RPMI8226 (cell line): ENCODE data around the gene IFI44L.

Source experiments
- DNase-seq: peaks from one replicate; pipeline ENCODE4 v3.0.0-alpha.2; 2015

Gene IFI44L

DNA sequence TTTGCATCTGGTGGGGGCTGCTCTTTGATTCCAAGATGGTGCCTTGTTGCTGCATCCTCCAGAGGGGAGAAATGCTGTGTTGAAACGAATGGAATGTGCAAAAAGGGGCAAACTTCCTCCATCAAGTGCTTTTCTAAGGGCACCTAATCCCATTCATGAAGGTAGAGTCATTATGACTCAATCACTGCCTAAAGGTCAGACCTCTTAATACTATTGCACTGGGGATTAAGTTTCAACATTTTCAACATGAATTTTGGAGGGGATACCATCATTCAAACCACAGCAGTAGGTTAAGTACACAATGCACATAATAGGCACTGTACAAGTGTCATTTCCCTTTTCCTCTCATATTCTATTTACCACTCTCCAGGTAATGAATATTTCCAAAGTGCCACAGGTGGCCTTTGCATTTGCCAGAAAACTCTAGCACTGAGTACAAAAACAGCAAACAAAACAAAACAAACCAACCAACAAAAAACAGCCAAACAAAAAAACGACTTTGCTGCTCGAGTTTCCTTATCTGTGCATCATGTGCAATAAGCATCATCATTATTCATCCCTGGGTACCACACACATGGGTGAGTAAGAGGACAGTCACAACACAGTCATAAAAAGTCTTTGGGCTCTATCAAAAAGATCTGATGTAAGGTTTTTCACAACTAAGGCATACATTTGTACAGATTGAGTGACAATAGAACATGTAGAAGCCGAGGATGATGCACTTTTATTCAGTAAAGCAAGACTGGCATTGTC lies 71.9 kb downstream of the IFI44L start:
- DNase-seq: no peak
